Rectal smooth muscle tissue (tissue), 1 donor: Measurements from ENCODE around the gene ZNF561.

Experiments used
- H3K27ac ChIP-seq: one replicate; pipeline ENCODE4 v1.7.0; 2013; ENCODE audit warnings: low read depth, low read length, inconsistent platforms
- H3K27me3 ChIP-seq: one replicate; pipeline ENCODE4 v1.7.0; 2013; ENCODE audit warnings: low read length; ENCODE audit not compliant: control insufficient read depth, insufficient read depth
- H3K36me3 ChIP-seq: one replicate; pipeline ENCODE4 v1.7.0; 2013; ENCODE audit warnings: low read length; ENCODE audit not compliant: control insufficient read depth, insufficient read depth
- H3K4me1 ChIP-seq: one replicate; pipeline ENCODE4 v1.7.0; 2013; ENCODE audit warnings: low read length; ENCODE audit not compliant: control insufficient read depth, insufficient read depth
- H3K4me3 ChIP-seq: one replicate; pipeline ENCODE4 v1.7.0; 2013; ENCODE audit warnings: low read length
- H3K9ac ChIP-seq: one replicate; pipeline ENCODE4 v1.7.0; 2013; ENCODE audit warnings: low read length

Gene ZNF561

GRCh38 chr19:9565900-9566705 is 54.9 kb downstream of the ZNF561 start:
- Histone ChIP-seq H3K36me3 (peaks cover 44% of the 10 kb centered on the region), H3K27me3 (no peaks in the 10 kb centered on the region), H3K4me1 (no peaks in the 10 kb centered on the region), H3K4me3 (no peak overlapping the region), H3K9ac (no peak overlapping the region), H3K27ac (no peak overlapping the region)
